ENCODE results near the gene POP5. TPM values are rescaled to one million over a fixed set of nuclear protein-coding genes. Genes with fewer than 3 reads are reported as not detected.
"Not testable (repeated sequence)": the region's sequence is repeated elsewhere in the genome, so short reads cannot be mapped to it uniquely, and the experiment has no call there.

POP5 gene
- total RNA-seq, 1 donor from 2014 or later = 16.3 TPM

DNA sequence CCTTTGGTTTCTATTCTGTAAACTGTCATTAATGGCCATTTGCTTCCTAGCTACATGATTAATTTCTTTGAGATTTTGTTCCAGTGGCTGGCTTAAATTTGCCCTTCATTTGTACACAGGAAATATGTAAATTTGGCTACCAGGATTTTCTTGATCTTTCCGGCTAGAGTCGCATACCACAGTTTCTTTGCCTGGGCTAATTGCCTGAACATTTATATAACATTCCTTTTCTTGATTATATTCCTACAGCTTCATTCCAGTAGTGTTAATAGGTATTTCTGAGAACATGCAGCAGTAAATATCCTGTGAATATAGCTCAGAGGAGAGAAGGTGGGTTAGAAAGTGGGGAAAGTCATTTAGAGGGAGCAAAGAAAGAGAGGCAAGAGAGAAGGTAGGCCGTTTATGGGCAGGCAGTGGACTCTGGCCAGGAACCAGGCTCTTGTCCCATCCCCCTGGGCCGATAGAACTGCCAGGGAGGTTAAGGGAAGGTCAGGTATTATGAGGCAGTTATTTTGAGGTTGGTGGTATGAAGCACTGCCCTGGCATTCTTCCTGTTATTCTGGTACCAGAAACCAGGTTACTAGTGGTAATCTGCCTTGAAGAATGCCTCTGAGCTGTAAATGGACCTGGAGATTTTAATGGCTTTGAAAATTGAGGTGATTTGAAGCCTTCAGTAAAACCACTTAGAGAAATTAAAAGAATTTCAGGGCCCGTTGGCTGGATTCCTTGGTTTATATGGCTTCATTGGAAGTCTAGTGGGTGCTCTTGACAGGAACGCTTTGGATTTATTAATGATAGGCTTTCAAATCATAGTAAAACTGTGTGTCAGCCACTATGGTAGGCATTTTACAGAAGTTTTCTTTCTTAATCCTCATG is 42.7 kb downstream of the POP5 start:
- no peak for DNase-seq (ENCODE audit: extremely low read depth, low read depth, low spot score)

DNA sequence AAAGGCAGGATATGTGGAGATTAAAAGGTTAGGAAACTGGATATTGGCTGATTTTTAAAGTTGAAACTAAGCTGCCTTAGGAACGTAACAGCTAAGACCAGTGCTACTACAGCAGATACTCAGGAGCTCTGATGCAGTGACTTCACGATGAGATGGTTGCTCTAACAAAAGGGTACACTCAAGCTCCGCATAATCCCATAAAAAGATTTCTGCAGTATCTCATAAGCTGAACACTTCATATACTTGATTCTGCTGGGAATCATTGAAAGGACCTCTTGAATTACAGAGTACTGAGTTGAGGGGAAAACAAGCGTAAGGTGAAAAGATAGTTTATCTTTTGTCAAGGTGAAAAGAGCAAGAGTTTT is 43.4 kb downstream of the POP5 start:
- DNase-seq (ENCODE audit: extremely low read depth, low read depth, low spot score) = no peak

- no peak for DNase-seq (ENCODE audit: extremely low read depth, low read depth, low spot score)
Observed at GRCh38 chr12:120536064-120536791, 45.0 kb downstream of the POP5 start.

DNA sequence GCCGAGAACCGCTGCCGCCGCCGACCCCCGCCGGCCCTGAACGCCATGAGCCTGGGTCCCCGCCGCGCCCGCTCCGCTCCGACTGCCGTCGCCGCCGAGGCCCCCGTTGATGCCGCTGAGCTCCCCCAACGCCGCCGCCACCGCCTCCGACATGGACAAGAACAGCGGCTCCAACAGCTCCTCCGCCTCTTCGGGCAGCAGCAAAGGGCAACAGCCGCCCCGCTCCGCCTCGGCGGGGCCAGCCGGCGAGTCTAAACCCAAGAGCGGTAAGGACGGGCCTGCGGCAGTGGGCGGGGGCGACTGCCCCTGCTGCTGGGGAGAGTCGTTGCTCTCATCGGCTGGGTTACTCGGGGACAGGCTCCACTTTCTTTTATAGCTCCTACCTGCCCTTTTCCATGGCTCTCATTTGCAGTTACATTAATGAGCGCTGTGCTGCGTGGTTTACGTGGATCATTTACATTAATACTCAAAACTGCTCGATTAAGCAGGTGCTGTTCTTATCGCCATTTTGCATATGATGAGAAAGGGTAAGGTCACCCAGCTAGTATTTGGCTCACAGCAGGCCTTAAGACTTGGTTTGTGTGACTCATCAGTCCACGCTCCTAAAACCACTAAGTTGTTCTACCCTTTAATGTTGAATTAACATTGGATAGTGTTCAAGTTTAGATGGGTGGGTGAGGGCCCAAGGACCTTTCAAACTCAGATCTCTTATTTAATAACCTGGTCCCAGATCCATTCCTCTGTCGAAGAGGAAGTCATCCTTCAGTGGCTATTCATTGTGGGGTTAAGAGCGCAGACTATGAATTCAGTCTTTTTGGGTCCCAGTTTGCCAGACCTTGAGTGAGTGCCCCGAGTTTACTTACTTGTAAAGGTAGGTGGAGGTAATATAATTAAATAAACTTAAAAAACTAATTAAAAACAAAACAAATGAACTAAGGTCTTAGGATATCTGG is 46.2 kb downstream of the POP5 start:
- no peak for DNase-seq (ENCODE audit: extremely low read depth, low read depth, low spot score)

DNA sequence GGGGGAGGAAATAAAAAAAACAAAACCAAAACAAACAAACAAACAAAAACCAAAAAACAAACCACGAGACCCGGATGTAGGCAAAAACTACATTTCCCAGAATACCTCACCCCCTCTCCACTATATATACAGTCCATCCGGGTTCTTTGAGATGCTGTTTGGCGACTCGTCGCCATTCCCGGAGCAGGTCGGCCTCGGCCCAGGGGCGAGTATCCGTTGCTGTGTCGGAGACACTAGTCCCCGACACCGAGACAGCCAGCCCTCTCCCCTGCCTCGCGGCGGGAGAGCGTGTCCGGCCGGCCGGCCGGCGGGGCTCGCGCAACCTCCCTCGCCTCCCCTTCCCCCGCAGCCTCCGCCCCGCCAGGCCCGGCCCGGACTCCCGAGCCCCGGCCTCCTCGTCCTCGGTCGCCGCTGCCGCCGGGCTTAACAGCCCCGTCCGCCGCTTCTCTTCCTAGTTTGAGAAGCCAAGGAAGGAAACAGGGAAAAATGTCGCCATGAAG is 46.9 kb downstream of the POP5 start, which contains the start of gene RNF10:
TSS of gene RNF10 (plus strand) at position 154 of the 500 bp plus-strand sequence. CDS start 456 bp downstream, outside the sequence.
- DNase-seq (ENCODE audit: extremely low read depth, low read depth, low spot score) = no peak

- DNase-seq (ENCODE audit: extremely low read depth, low read depth, low spot score) = no peak
Observed at GRCh38 chr12:120532701-120533238, 48.4 kb downstream of the POP5 start.

DNA sequence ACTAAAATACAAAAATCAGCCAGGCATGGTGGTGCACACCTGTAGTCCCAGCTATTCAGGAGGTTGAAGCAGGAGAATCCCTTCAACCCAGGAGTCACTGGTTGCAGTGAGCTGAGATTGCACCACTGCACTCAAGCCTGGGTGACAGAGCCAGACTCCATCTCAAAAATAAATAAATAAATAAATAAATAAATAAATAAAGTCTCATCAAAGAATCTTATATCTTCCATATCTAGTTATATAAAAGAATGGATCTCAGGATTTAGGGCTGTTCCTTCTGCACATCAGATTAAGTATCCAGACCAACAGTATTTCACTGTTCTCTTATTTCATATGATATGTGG is 50.8 kb downstream of the POP5 start:
- not testable (repeated sequence) for DNase-seq (ENCODE audit: extremely low read depth, low read depth, low spot score)

DNA sequence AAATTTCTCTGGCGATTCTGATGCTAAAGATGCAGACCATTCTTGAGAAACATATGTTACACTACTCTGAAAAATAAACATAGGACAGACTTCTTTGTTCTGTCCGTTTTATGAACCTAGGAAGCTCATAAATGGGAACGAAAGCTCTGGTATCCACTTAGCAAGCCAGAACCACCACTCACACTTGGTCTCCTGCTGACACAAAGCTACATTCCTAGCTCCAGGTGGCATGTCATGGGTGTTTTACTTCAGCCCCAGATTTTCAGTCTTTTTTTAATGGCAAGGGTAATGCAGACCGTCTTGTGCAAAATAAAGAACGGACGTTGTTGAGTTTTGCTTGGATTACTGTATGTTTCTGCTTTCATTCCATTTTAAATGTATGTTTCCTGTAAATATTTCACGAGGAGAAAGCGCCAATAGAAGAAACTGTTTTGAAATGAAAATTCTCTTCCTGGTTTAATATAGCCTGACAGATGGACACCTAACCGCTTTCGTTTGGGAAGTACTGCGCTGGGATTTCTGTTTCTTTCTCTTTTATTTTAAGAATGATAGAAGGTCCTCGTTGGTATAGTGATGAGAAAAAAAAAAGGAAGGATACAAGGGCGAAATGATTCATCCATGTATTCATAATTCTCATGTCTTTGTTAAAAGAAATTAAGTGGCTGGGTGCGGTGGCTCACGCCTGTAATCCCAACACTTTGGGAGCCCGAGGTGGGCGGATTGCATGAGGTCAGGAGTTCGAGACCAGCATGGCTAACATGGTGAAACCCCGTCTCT is 51.4 kb downstream of the POP5 start:
- no peak for DNase-seq (ENCODE audit: extremely low read depth, low read depth, low spot score)

DNA sequence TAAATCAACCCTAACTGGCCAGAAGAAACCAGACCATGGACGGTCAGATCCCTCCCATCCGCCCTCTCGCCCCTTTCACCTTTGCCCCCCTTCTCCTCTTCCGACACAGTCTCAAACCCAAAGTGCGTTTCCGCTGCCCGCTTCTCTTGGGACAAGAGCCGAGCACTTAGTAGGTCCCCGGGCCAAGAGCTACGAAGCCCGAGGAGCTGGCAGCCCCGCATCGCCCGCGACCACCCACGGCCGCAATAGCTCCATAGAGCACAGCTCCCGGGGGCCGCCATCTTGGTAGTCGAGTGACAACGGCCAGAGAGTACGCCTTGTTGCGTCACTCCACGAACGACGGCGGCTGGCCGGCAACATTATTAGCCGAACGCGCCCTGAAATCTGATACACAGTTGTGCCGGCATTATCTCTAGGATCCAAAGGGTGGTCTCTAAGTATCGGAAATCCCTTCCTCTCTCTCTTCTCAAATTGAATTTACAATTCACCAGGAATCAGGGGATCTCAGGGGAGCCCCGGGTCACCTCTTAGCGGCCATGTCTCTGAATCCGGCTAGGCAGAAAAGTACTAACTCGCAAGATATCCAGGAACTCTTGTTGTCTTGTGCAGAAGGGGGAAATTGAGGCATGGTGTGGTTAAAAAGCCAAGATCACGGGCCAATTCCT is 52.2 kb downstream of the POP5 start, which contains the start of gene COQ5:
TSS of gene COQ5 (minus strand) at position 298 of the 665 bp plus-strand sequence. CDS start at position 281, 17 bp downstream.
- no peak for DNase-seq (ENCODE audit: extremely low read depth, low read depth, low spot score)

Other genes starting within 250 kb of the POP5 start
- gene MSI1, start 212.2 kb downstream of the POP5 start, total RNA-seq = not detected in 2 replicates
- gene COX6A1, start 143.3 kb downstream of the POP5 start, total RNA-seq = 455 and 459 TPM in 2 replicates
- gene TRIAP1, start 135.0 kb downstream of the POP5 start, total RNA-seq = 42.4 and 76.2 TPM in 2 replicates
- 16.9 and 19.9 TPM in 2 replicates for gene GATC, start 135.0 kb downstream of the POP5 start, total RNA-seq
- gene SRSF9, start 111.7 kb downstream of the POP5 start, total RNA-seq = 77.6 and 104 TPM in 2 replicates
- 425 and 462 TPM in 2 replicates for gene DYNLL1, start 85.3 kb downstream of the POP5 start, total RNA-seq
- 17.6 and 30.3 TPM in 2 replicates for gene COQ5, start 52.2 kb downstream of the POP5 start, total RNA-seq
- gene RNF10, start 47.0 kb downstream of the POP5 start, total RNA-seq = 97.2 and 111 TPM in 2 replicates
- 0.82 TPM in 1 of 2 replicates, not detected in the other for gene CABP1, start 59.2 kb upstream of the POP5 start, total RNA-seq
- 73.3 and 78.3 TPM in 2 replicates for gene MLEC, start 105.7 kb upstream of the POP5 start, total RNA-seq
- gene UNC119B, start 129.1 kb upstream of the POP5 start, total RNA-seq = 16.6 and 25.3 TPM in 2 replicates
- 10.8 and 18.4 TPM in 2 replicates for gene ACADS, start 144.4 kb upstream of the POP5 start, total RNA-seq